Measurements from ENCODE around the gene ZSWIM4.
A peak's percentile ranks its signal among the peaks of the same experiment; 100 is the strongest.

The ZSWIM4 gene

GRCh38 chr19:13797058-13797440 lies 1.8 kb downstream of the ZSWIM4 start:
- Histone ChIP-seq H3K27ac (ENCODE audit: poor library complexity, severe bottlenecking) (peak overlapping the region; percentile 91), H3K36me3 (ENCODE audit: low read depth) (no peaks in the 10 kb centered on the region), H3K9me3 (ENCODE audit: severe bottlenecking) (no peaks in the 10 kb centered on the region), H3K4me3 (ENCODE audit: severe bottlenecking) (no peak overlapping the region), H3K4me1 (ENCODE audit: insufficient read depth, poor library complexity, severe bottlenecking) (peaks cover 13% of the 10 kb centered on the region), H3K27me3 (ENCODE audit: insufficient read depth, poor library complexity, severe bottlenecking) (no peaks in the 10 kb centered on the region)
- ATAC-seq (ENCODE audit: low read depth) (no peak), DNase-seq (ENCODE audit: low spot score) (no peak)
- TF ChIP-seq, protein P1, sequence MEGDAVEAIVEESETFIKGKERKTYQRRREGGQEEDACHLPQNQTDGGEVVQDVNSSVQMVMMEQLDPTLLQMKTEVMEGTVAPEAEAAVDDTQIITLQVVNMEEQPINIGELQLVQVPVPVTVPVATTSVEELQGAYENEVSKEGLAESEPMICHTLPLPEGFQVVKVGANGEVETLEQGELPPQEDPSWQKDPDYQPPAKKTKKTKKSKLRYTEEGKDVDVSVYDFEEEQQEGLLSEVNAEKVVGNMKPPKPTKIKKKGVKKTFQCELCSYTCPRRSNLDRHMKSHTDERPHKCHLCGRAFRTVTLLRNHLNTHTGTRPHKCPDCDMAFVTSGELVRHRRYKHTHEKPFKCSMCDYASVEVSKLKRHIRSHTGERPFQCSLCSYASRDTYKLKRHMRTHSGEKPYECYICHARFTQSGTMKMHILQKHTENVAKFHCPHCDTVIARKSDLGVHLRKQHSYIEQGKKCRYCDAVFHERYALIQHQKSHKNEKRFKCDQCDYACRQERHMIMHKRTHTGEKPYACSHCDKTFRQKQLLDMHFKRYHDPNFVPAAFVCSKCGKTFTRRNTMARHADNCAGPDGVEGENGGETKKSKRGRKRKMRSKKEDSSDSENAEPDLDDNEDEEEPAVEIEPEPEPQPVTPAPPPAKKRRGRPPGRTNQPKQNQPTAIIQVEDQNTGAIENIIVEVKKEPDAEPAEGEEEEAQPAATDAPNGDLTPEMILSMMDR (IDR thresholded peaks at IDR 0.05; ENCODE audit: poor library complexity, severe bottlenecking), result no peak

GRCh38 chr19:13797870-13798269 lies 2.6 kb downstream of the ZSWIM4 start:
- Histone ChIP-seq H3K27ac (ENCODE audit: poor library complexity, severe bottlenecking) (peak overlapping the region; percentile 91), H3K4me1 (ENCODE audit: insufficient read depth, poor library complexity, severe bottlenecking) (peaks cover 13% of the 10 kb centered on the region), H3K27me3 (ENCODE audit: insufficient read depth, poor library complexity, severe bottlenecking) (no peaks in the 10 kb centered on the region), H3K36me3 (ENCODE audit: low read depth) (no peaks in the 10 kb centered on the region), H3K4me3 (ENCODE audit: severe bottlenecking) (no peak overlapping the region), H3K9me3 (ENCODE audit: severe bottlenecking) (no peaks in the 10 kb centered on the region)
- ATAC-seq (ENCODE audit: low read depth) (0 out of 3 replicates have a peak, but pooled peaks have one; percentile 6), DNase-seq (ENCODE audit: low spot score) (no peak)
- TF ChIP-seq, protein P1 (IDR thresholded peaks at IDR 0.05; ENCODE audit: poor library complexity, severe bottlenecking), result no peak

DNA sequence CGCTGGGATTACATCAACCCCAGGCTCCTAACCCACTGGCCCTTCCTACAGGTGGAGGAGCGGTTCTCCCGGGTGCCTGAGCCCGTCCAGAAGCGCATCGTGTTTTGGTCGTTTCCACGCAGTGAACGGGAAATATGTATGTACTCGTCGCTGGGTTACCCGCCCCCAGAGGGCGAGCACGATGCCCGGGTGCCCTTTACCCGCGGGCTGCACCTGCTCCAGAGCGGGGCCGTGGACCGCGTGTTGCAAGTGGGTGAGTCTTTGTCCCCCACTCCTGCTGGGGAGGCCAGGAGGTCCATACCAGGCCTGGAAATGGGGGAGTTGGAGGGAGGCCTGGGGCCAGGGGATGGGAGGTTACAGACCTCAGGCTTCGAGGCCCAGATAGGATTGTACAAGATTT lies 4.4 kb downstream of the ZSWIM4 start:
- TF ChIP-seq, protein P1 (IDR thresholded peaks at IDR 0.05; ENCODE audit: poor library complexity, severe bottlenecking), result no peak
- H3K36me3 ChIP-seq (ENCODE audit: low read depth), result peaks cover 9% of the 10 kb centered on the region
- peaks cover 22% of the 10 kb centered on the region for H3K4me1 ChIP-seq (ENCODE audit: insufficient read depth, poor library complexity, severe bottlenecking)
- no peak overlapping the region for H3K4me3 ChIP-seq (ENCODE audit: severe bottlenecking)
- H3K9me3 ChIP-seq (ENCODE audit: severe bottlenecking), result no peaks in the 10 kb centered on the region
- ATAC-seq (ENCODE audit: low read depth) (no peak), DNase-seq (ENCODE audit: low spot score) (no peak)
- no peak overlapping the region for H3K27ac ChIP-seq (ENCODE audit: poor library complexity, severe bottlenecking)
- no peaks in the 10 kb centered on the region for H3K27me3 ChIP-seq (ENCODE audit: insufficient read depth, poor library complexity, severe bottlenecking)

DNA sequence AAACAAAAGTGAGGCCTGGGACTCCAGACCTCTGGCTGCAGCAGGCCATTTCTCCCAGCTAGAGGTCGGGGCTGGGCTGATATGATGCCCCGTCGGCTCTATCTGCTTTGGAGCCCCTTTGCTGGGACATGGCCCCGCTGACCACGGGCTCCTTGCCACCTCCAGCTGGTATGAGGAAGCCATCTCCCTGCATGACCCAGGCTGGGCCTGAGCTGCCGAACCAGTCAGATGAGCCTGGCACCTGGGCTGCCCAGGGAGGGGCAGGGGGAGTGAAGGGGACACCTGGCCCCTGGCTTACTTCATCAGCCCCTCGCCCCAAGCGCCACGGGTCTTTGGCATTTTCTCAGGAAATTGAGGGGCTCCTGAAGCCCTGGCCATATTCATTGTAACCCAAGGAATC lies 7.8 kb downstream of the ZSWIM4 start:
- no peaks in the 10 kb centered on the region for H3K9me3 ChIP-seq (ENCODE audit: severe bottlenecking)
- peaks cover 32% of the 10 kb centered on the region for H3K36me3 ChIP-seq (ENCODE audit: low read depth)
- TF ChIP-seq, protein P1 (IDR thresholded peaks at IDR 0.05; ENCODE audit: poor library complexity, severe bottlenecking), result no peak
- peaks cover 11% of the 10 kb centered on the region for H3K4me1 ChIP-seq (ENCODE audit: insufficient read depth, poor library complexity, severe bottlenecking)
- no peaks in the 10 kb centered on the region for H3K27me3 ChIP-seq (ENCODE audit: insufficient read depth, poor library complexity, severe bottlenecking)
- ATAC-seq (ENCODE audit: low read depth), result peak; percentile 60
- no peak overlapping the region for H3K4me3 ChIP-seq (ENCODE audit: severe bottlenecking)
- peak overlapping the region; percentile 74 for H3K27ac ChIP-seq (ENCODE audit: poor library complexity, severe bottlenecking)
- DNase-seq (ENCODE audit: low spot score), result no peak

DNA sequence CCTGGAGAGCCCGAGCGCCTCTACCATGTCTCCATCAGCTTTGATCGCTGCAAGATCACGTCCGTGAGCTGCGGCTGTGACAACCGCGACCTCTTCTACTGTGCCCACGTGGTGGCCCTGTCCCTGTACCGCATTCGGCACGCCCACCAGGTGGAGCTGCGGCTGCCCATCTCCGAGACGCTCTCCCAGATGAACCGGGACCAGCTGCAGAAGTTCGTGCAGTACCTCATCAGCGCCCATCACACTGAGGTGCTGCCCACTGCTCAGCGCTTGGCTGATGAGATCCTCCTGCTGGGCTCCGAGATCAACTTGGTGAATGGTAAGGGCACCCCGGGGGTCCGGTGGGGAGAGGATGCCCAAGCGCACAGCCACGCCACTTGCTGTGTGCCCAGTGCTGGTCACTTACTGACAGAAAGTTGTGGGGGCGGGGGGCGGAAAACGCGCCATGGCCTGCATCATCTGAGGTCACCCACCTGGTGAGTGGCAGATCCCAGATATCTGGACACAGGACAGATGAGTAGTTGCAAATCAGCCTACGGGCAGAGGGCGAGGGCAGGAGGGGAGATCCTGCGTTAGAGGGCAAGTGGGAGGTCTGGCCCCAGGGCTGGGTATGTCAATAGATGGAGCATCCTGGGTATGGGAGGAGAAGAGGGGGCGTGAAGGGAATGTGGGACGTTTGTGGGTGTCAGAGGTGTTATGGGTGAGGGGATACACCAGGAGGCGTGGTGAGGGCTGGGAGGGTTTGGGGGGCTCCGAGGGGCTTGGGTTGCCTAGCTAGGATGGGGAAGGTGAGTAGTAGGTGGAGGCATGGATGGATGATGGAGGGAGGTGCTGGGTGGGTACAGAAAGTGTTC lies 9.8 kb downstream of the ZSWIM4 start:
- DNase-seq (ENCODE audit: low spot score), result no peak
- H3K27me3 ChIP-seq (ENCODE audit: insufficient read depth, poor library complexity, severe bottlenecking), result no peaks in the 10 kb centered on the region
- no peak overlapping the region for H3K4me3 ChIP-seq (ENCODE audit: severe bottlenecking)
- TF ChIP-seq, protein P1 (IDR thresholded peaks at IDR 0.05; ENCODE audit: poor library complexity, severe bottlenecking), result no peak
- no peak overlapping the region for H3K27ac ChIP-seq (ENCODE audit: poor library complexity, severe bottlenecking)
- peaks cover 35% of the 10 kb centered on the region for H3K36me3 ChIP-seq (ENCODE audit: low read depth)
- peaks cover 11% of the 10 kb centered on the region for H3K4me1 ChIP-seq (ENCODE audit: insufficient read depth, poor library complexity, severe bottlenecking)
- no peaks in the 10 kb centered on the region for H3K9me3 ChIP-seq (ENCODE audit: severe bottlenecking)
- no peak for ATAC-seq (ENCODE audit: low read depth)

Data from RWPE2 (cell line).